Liver (tissue), 9 donors: ENCODE measurements around the gene C19orf81. TPM values are rescaled to one million over a fixed set of nuclear protein-coding genes. Genes with fewer than 3 reads are reported as not detected.
A peak's percentile ranks its signal among the peaks of the same experiment; 100 is the strongest.

Experiments
- DNase-seq: peaks from one replicate; pipeline ENCODE4 v3.0.0-alpha.2; 2017; ENCODE audit warnings: low spot score
- H3K27ac ChIP-seq, 2 donors: one replicate each; pipeline ENCODE4 v1.7.0; 2013; ENCODE audit warnings: inconsistent platforms in 2 of 2, low read length in 2 of 2, control low read depth in 1 of 2, low read depth in 1 of 2, mild to moderate bottlenecking in 1 of 2
- H3K27me3 ChIP-seq, 4 donors: one replicate each; pipeline versions ENCODE4 v1.6.1 to v1.7.0; 2013; ENCODE audit warnings: low read length in 3 of 4, inconsistent platforms in 1 of 4, mild to moderate bottlenecking in 1 of 4, moderate library complexity in 1 of 4; ENCODE audit not compliant: control insufficient read depth in 4 of 4, insufficient read depth in 4 of 4
- H3K36me3 ChIP-seq, 4 donors: one replicate each; pipeline versions ENCODE4 v1.6.1 to v1.7.0; 2013; ENCODE audit warnings: low read length in 3 of 4, mild to moderate bottlenecking in 3 of 4, low read depth in 1 of 4, moderate library complexity in 1 of 4; ENCODE audit not compliant: control insufficient read depth in 4 of 4, insufficient read depth in 3 of 4
- H3K4me1 ChIP-seq, 4 donors: one replicate each; pipeline versions ENCODE4 v1.6.1 to v1.7.0; 2013; ENCODE audit warnings: low read length in 3 of 4, mild to moderate bottlenecking in 3 of 4, moderate library complexity in 1 of 4; ENCODE audit not compliant: control insufficient read depth in 4 of 4, insufficient read depth in 4 of 4
- H3K4me3 ChIP-seq, 3 donors: one replicate each; pipeline versions ENCODE4 v1.6.1 to v1.7.0; 2013; ENCODE audit warnings: low read length in 3 of 3, control low read depth in 1 of 3, low read depth in 1 of 3, mild to moderate bottlenecking in 1 of 3
- H3K9ac ChIP-seq, 2 donors: one replicate each; pipeline ENCODE4 v1.7.0; 2013; ENCODE audit warnings: low read length in 2 of 2, mild to moderate bottlenecking in 2 of 2, moderate library complexity in 2 of 2, control low read depth in 1 of 2, low read depth in 1 of 2
- H3K9me3 ChIP-seq, 4 donors: one replicate each; pipeline versions ENCODE4 v1.6.1 to v1.7.0; 2013; ENCODE audit warnings: low read length in 3 of 4; ENCODE audit not compliant: control insufficient read depth in 4 of 4
- CTCF ChIP-seq: fragments of 150-350 bp; IDR thresholded peaks from 2 replicates; pipeline ENCODE4 v1.5.1; 2017; ENCODE audit warnings: improper control_type of control experiment, low read depth, low read length; ENCODE audit not compliant: missing input control
- EGR1 ChIP-seq, 2 donors: IDR thresholded peaks; 2 replicates each; pipeline ENCODE4 v1.6.1; 2016 to 2018; ENCODE audit warnings: antibody characterized with exemption in 2 of 2, low read depth in 2 of 2
- FOXA1 ChIP-seq: IDR thresholded peaks from 2 replicates; pipeline ENCODE4 v1.6.1; 2016; ENCODE audit warnings: antibody characterized with exemption
- FOXA2 ChIP-seq: IDR thresholded peaks from 2 replicates; pipeline ENCODE4 v1.6.1; 2016; ENCODE audit warnings: antibody characterized with exemption
- GABPA ChIP-seq, 2 donors: IDR thresholded peaks in 1 of 2; conservative IDR thresholded peaks in 1 of 2; 2 replicates each; pipeline ENCODE4 v1.6.1; 2016; ENCODE audit warnings: antibody characterized with exemption in 2 of 2, mild to moderate bottlenecking in 1 of 2, moderate library complexity in 1 of 2
- JUND ChIP-seq, 2 donors: IDR thresholded peaks; 2 replicates each; pipeline ENCODE4 v1.6.1; 2016; ENCODE audit warnings: antibody characterized with exemption in 2 of 2
- RAD21 ChIP-seq, 2 donors: IDR thresholded peaks; 2 replicates each; pipeline ENCODE4 v1.6.1; 2016; ENCODE audit warnings: antibody characterized with exemption in 2 of 2, mild to moderate bottlenecking in 2 of 2
- REST ChIP-seq: IDR thresholded peaks from 2 replicates; pipeline ENCODE4 v1.6.1; 2016; ENCODE audit warnings: antibody characterized with exemption, mild to moderate bottlenecking
- SP1 ChIP-seq: IDR thresholded peaks from 2 replicates; pipeline ENCODE4 v1.6.1; 2018; ENCODE audit warnings: antibody characterized with exemption, mild to moderate bottlenecking
- TAF1 ChIP-seq: conservative IDR thresholded peaks from 2 replicates; pipeline ENCODE4 v1.6.1; 2016; ENCODE audit warnings: antibody characterized with exemption, mild to moderate bottlenecking
- WGBS: extraction: QIAGEN DNeasy Blood & Tissue Kit; methylation state at CpG from one replicate; pipeline ENCODE4 v1.1.7; 2013; 5-methylcytosine and 5-hydroxymethylcytosine counted together
- polyA plus RNA-seq, 2 donors: library from polyadenylated mRNA; stranded (reverse) in 1 of 2; unstranded in 1 of 2; fragments of 200-250 nt in 1 of 2; fragments of >200 nt in 1 of 2; fragmentation: Nextera tagmentation in 1 of 2; extraction: Ambion mirVana in 1 of 2; gene quantifications; one replicate each; pipeline versions ENCODE4 v1.2.1 to v1.2.3, GENCODE V29; 2013 to 2015
- total RNA-seq, 2 donors: library from RNA; depleted of rRNA; stranded (reverse); fragments of >200 nt; gene quantifications; one replicate each; pipeline ENCODE4 v1.2.3, GENCODE V29; 2014
- TF ChIP-seq, protein P1 (sequence below): IDR thresholded peaks from 2 replicates; pipeline ENCODE4 v1.6.1; 2016; ENCODE audit warnings: antibody characterized with exemption
- donor health status: healthy.
- donor health status: healthy.
- donor health status: healthy.
- donor health status: healthy.
- donor health status: healthy.

The C19orf81 gene
- total and polyA plus RNA-seq, 4 donors, result not detected

DNA sequence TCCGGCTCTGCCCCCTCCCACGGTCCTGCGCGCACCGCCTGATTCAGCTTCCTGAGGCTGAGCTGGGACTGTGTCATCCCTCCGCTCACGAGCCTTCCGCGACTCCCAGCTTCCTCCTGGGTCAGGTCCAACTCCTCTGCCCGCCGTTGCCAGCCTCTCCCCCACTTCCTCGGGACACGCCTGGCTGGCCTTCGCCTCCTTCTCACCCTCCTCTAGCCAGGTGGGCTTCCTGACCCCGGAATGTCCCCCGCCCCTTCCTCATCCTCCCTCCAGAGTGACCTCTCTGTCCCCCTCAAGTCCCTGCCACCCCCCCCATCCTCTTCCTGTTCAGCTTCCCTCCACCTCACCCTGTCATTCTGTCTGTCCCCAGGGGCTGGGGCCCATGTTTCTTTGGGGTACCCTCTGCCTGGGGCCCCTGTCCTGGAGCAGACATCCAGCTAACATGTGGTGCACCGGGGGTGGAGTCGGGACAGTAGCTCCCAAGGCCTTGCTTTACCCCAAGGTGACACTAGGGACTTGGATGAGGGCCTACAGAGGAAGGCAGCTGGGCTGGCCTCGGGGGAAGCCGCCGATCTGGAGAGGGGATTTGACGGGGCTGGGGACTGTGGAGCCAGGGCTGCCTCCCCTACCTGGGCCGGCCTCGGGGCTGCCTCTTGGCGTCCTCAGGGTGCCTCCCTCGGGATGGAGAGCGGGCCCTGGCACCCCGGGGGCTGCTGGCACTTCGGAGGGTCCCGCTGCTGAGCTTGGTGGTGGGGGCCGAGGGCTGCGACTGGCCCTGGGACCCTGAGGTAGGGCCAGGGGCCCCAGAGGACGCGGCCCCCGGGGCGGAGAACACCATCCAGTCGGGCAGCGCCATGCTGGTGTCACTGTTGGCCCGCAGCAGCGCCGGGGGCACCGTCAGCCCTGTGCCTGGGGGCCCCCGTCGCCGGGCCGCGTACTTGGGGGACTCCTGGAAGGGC is 53.9 kb downstream of the C19orf81 start (continued):
- TF ChIP-seq TAF1 (no peak), SP1 (no peak)

DNA sequence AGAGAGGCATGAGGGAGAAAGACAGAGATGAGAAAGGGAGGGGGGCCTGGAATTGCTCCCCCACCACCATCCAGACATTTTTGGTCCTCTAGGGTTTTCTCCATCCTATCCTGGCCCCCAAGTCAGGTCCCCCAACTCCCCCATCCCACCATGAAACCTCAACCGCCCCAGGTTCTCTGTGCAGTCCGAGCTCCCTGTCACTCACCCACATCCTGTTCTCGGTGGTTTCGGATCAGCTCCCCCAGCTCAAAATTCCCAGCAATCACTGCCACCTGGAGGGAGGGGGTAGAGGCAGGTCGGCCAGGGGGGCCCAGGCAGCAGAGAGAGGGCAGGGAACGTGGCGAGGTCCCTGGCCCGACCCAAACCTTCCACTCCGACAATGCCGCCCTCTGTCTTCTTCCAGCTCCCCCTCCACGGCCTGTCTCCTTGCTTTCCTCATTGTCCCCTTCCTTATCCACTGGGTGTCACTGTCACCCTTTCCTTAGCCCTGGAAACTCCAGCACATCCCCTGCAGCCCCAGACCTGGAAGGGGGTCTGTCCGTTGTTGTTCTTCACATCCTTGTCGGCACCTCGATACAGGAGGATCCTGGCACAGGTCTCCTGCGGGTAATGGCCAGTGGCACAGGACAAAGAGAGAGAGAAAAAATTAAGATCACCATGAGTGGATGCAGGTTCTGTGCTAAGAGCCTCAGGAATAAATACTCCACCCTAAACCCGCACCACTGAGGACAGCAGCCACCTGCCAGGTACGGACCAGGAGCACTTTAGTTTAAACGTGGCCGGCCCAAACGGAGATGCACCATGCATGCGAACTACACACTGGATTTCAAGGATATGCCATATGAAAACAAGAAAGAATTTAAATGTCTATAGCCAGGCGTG is 54.9 kb downstream of the C19orf81 start:
- no peak for DNase-seq
- Histone ChIP-seq H3K27me3 (peaks cover 0 to 6% (median 2%) of the 10 kb centered on the region in 4 donors), H3K9ac (no peak overlapping the region), H3K4me1 (no peaks in the 10 kb centered on the region), H3K27ac (no peak overlapping the region), H3K9me3 (no peaks in the 10 kb centered on the region), H3K4me3 (no peak overlapping the region), H3K36me3 (no peaks in the 10 kb centered on the region)
- WGBS, result 33% methylated on average over 22 of the region's 22 CpGs
- TF ChIP-seq REST, result no peak
- TF ChIP-seq FOXA2, result no peak
- no peak for TF ChIP-seq GABPA (IDR thresholded peaks at IDR 0.05 in 1 of 2, conservative IDR thresholded peaks at IDR 0.05 in 1 of 2)
- no peak for TF ChIP-seq EGR1 (IDR thresholded peaks at IDR 0.05; ENCODE audit: low read depth in 2 of 2)
- TF ChIP-seq, protein P1, sequence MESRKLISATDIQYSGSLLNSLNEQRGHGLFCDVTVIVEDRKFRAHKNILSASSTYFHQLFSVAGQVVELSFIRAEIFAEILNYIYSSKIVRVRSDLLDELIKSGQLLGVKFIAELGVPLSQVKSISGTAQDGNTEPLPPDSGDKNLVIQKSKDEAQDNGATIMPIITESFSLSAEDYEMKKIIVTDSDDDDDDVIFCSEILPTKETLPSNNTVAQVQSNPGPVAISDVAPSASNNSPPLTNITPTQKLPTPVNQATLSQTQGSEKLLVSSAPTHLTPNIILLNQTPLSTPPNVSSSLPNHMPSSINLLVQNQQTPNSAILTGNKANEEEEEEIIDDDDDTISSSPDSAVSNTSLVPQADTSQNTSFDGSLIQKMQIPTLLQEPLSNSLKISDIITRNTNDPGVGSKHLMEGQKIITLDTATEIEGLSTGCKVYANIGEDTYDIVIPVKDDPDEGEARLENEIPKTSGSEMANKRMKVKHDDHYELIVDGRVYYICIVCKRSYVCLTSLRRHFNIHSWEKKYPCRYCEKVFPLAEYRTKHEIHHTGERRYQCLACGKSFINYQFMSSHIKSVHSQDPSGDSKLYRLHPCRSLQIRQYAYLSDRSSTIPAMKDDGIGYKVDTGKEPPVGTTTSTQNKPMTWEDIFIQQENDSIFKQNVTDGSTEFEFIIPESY, result no peak

GRCh38 chr19:50705422-50706019 is 56.3 kb downstream of the C19orf81 start:
- no peak overlapping the region for H3K4me3 ChIP-seq
- TF ChIP-seq FOXA1 (no peak), JUND (IDR thresholded peaks at IDR 0.05) (no peak), RAD21 (IDR thresholded peaks at IDR 0.05) (peak; percentile 64 to 78), TAF1 (no peak), CTCF (peak; percentile 47)
- H3K36me3 ChIP-seq, result no peaks in the 10 kb centered on the region
- H3K9ac ChIP-seq, result no peak overlapping the region
- H3K9me3 ChIP-seq, result no peaks in the 10 kb centered on the region
- DNase-seq, result no peak
- H3K4me1 ChIP-seq, result no peaks in the 10 kb centered on the region
- peaks cover 0 to 5% (median 1%) of the 10 kb centered on the region in 4 donors for H3K27me3 ChIP-seq
- 31% methylated on average over 9 of the region's 9 CpGs for WGBS
- H3K27ac ChIP-seq, result no peak overlapping the region
